ENCODE data around the gene NUAK1.

- no peak for TF ChIP-seq CTCF (IDR thresholded peaks at IDR 0.05)
- no peak for TF ChIP-seq POLR2A (IDR thresholded peaks at IDR 0.05)
These were observed 37.0 kb downstream of the NUAK1 start for GRCh38 chr12:106101803-106102202.

All from esophagus squamous epithelium (tissue), 4 donors.